Measurements from ENCODE around the gene MBNL3. TPM values are rescaled to one million over a fixed set of nuclear protein-coding genes. Genes with fewer than 3 reads are reported as not detected.
A peak's percentile ranks its signal among the peaks of the same experiment; 100 is the strongest.

Gene MBNL3
- total and polyA plus RNA-seq, 3 experiments from 2014 or later: 27.8 to 31.2 (median 31.1) TPM

DNA sequence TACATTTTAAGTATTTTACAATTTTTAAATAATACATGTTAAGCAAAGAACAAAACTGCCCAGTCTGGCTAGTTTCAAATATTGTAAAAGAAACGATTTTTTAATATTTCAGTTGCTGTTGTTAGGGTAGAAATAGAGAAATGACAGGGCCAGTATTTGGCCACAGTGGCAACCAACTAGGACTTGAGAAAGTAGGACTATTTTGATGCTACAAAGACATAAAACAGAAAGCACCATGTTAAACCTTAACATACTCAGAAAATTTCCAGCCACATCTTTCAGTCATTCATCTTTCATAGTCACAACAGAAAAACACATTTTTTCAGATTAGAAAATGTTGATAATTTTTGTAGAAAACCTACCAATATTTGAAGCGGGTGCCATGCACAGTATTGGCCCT, 104.5 kb downstream of the MBNL3 start:
- Histone ChIP-seq H3K27me3 (ENCODE audit: insufficient read depth, low read length, poor library complexity, severe bottlenecking) (no peaks in the 10 kb centered on the region), H3K27ac (ENCODE audit: low read depth, low read length) (no peak overlapping the region), H3K36me3 (ENCODE audit: insufficient read depth, low read length) (no peaks in the 10 kb centered on the region), H3K4me1 (ENCODE audit: insufficient read depth, low read length) (no peaks in the 10 kb centered on the region), H3K9me3 (ENCODE audit: low read length) (no peaks in the 10 kb centered on the region), H3K4me3 (ENCODE audit: low read length) (no peak overlapping the region)
- Mint-ChIP-seq H3K4me3 (no peak overlapping the region), H3K27ac (no peak overlapping the region), H3K36me3 (peaks cover 0 to 53% (median 0%) of the 10 kb centered on the region in 3 donors), H3K9me3 (no peaks in the 10 kb centered on the region), H3K4me1 (no peaks in the 10 kb centered on the region), H3K27me3 (peaks cover 0 to 2% of the 10 kb centered on the region in 2 donors)
- ChIA-PET POLR2A (no interaction called here), CTCF (no interaction called here)
- no peak for DNase-seq

DNA sequence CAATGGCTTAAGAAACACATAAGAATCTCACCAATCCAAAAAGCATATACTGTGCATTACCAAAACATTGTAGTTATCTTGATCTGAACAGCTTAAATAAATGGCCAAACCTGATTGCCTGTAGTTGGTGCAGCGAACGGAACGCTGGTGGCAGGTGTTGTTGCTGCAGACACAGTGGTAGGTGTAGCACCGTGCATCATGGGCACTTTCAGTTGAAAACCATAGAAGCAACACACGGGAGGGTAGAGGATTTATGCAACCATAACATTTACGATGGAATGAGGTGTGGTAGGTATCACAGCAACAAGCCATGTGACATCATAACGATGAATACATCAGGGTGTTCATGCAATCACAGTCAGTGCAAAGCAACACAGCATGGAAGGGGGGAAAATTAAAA, 106.8 kb downstream of the MBNL3 start:
- ChIA-PET CTCF (no interaction called here), POLR2A (no interaction called here)
- Histone ChIP-seq H3K36me3 (ENCODE audit: insufficient read depth, low read length) (no peaks in the 10 kb centered on the region), H3K9me3 (ENCODE audit: low read length) (no peaks in the 10 kb centered on the region), H3K27ac (ENCODE audit: low read depth, low read length) (no peak overlapping the region), H3K4me3 (ENCODE audit: low read length) (no peak overlapping the region), H3K27me3 (ENCODE audit: insufficient read depth, low read length, poor library complexity, severe bottlenecking) (no peaks in the 10 kb centered on the region), H3K4me1 (ENCODE audit: insufficient read depth, low read length) (no peaks in the 10 kb centered on the region)
- peaks cover 0 to 2% of the 10 kb centered on the region in 2 donors for H3K27me3 Mint-ChIP-seq
- no peak overlapping the region for H3K27ac Mint-ChIP-seq
- peaks cover 0 to 38% (median under 1%) of the 10 kb centered on the region in 3 donors for H3K36me3 Mint-ChIP-seq
- no peak for DNase-seq
- H3K9me3 Mint-ChIP-seq: no peaks in the 10 kb centered on the region
- no peaks in the 10 kb centered on the region for H3K4me1 Mint-ChIP-seq
- H3K4me3 Mint-ChIP-seq: no peak overlapping the region

DNA sequence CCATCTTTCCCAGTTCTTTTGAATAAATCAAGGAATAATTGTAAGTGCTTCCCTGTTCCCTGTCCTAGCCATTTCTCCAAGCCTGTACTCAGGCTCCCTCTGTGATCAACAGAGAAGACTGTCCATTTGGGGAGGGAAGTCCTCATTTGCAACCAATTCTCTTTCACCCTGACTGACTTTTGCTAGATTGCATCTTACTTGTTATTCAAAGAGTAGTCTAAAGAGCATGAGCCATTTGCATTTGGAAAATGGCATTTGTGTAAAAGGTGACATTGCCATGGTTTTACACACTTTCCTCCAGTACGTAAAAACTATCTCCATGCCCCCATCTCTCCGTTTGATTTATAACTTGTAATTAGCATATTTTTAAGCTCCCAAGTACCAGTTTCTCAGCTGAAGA, 110.6 kb downstream of the MBNL3 start:
- Mint-ChIP-seq H3K27ac (peak overlapping the region in 1 of 8 donors; percentile 33), H3K9me3 (no peaks in the 10 kb centered on the region), H3K36me3 (peaks cover 0 to 27% (median 3%) of the 10 kb centered on the region in 3 donors), H3K4me3 (no peak overlapping the region), H3K27me3 (peaks cover 0 to 2% of the 10 kb centered on the region in 2 donors), H3K4me1 (no peaks in the 10 kb centered on the region)
- Histone ChIP-seq H3K9me3 (ENCODE audit: low read length) (no peaks in the 10 kb centered on the region), H3K4me1 (ENCODE audit: insufficient read depth, low read length) (no peaks in the 10 kb centered on the region), H3K27me3 (ENCODE audit: insufficient read depth, low read length, poor library complexity, severe bottlenecking) (no peaks in the 10 kb centered on the region), H3K27ac (ENCODE audit: low read depth, low read length) (no peak overlapping the region), H3K4me3 (ENCODE audit: low read length) (no peak overlapping the region), H3K36me3 (ENCODE audit: insufficient read depth, low read length) (no peaks in the 10 kb centered on the region)
- ChIA-PET POLR2A (no interaction called here), CTCF (no interaction called here)
- DNase-seq: no peak

DNA sequence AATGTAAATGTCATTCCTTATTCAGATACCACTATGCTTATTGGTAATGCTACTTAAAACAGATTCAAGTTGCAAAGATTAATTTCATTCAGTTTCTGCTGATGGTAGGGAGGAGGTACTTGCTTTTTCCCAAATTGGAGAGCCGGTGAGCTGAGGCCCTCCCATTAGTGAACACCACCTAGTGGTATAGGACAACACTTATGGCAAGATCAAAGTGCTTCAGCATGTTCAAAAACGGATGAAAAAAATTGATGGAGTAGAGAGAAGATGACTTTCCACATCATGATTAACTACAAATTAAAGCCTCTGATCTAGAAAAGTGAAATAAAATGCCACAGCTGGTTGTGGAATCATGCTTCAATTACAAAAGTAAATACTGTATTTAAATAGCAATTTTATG, 112.9 kb downstream of the MBNL3 start:
- H3K36me3 Mint-ChIP-seq: peaks cover 0 to 11% (median 3%) of the 10 kb centered on the region in 3 donors
- no peaks in the 10 kb centered on the region for H3K36me3 ChIP-seq (ENCODE audit: insufficient read depth, low read length)
- DNase-seq: no peak

DNA sequence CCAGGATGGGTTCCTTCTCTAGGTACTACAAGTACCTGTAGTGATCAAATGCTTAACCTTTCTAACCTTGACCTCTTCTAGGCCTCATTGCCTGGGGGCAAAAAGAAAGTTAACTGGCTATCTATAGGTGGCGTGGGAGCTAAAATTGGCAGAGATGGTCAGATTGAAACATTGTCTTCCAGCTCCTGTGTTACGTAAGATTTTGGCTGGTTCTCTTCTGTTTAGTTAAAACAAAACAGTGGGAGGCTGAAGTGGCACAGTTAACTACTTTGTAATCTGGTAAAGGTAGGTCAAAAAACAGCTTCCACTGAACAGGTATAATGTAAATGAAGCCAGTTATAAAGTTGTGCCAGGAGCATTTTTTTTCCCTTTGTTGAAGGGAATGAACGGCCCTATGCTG, 115.2 kb downstream of the MBNL3 start:
- no peak overlapping the region for H3K27ac ChIP-seq (ENCODE audit: low read depth, low read length)
- H3K9me3 Mint-ChIP-seq: no peaks in the 10 kb centered on the region
- no peak overlapping the region for H3K4me3 Mint-ChIP-seq
- H3K4me1 ChIP-seq (ENCODE audit: insufficient read depth, low read length): no peaks in the 10 kb centered on the region
- no peak overlapping the region for H3K27ac Mint-ChIP-seq
- no peaks in the 10 kb centered on the region for H3K27me3 ChIP-seq (ENCODE audit: insufficient read depth, low read length, poor library complexity, severe bottlenecking)
- H3K36me3 Mint-ChIP-seq: peaks cover 0 to 3% (median 0%) of the 10 kb centered on the region in 3 donors
- POLR2A ChIA-PET: no interaction called here
- no peak for DNase-seq
- CTCF ChIA-PET: no interaction called here
- H3K36me3 ChIP-seq (ENCODE audit: insufficient read depth, low read length): no peaks in the 10 kb centered on the region
- H3K9me3 ChIP-seq (ENCODE audit: low read length): no peaks in the 10 kb centered on the region
- H3K4me3 ChIP-seq (ENCODE audit: low read length): no peak overlapping the region
- H3K27me3 Mint-ChIP-seq: no peaks in the 10 kb centered on the region
- H3K4me1 Mint-ChIP-seq: no peaks in the 10 kb centered on the region

More for the DNA sequence above, 112.9 kb downstream of the MBNL3 start:
- H3K27ac Mint-ChIP-seq: no peak overlapping the region
- no peak overlapping the region for H3K4me3 Mint-ChIP-seq
- peaks cover 0 to 1% of the 10 kb centered on the region in 2 donors for H3K27me3 Mint-ChIP-seq
- ChIA-PET CTCF (no interaction called here), POLR2A (no interaction called here)
- Histone ChIP-seq H3K27me3 (ENCODE audit: insufficient read depth, low read length, poor library complexity, severe bottlenecking) (no peaks in the 10 kb centered on the region), H3K4me3 (ENCODE audit: low read length) (no peak overlapping the region), H3K9me3 (ENCODE audit: low read length) (no peaks in the 10 kb centered on the region), H3K27ac (ENCODE audit: low read depth, low read length) (no peak overlapping the region), H3K4me1 (ENCODE audit: insufficient read depth, low read length) (no peaks in the 10 kb centered on the region)
- no peaks in the 10 kb centered on the region for H3K4me1 Mint-ChIP-seq
- H3K9me3 Mint-ChIP-seq: no peaks in the 10 kb centered on the region

DNA sequence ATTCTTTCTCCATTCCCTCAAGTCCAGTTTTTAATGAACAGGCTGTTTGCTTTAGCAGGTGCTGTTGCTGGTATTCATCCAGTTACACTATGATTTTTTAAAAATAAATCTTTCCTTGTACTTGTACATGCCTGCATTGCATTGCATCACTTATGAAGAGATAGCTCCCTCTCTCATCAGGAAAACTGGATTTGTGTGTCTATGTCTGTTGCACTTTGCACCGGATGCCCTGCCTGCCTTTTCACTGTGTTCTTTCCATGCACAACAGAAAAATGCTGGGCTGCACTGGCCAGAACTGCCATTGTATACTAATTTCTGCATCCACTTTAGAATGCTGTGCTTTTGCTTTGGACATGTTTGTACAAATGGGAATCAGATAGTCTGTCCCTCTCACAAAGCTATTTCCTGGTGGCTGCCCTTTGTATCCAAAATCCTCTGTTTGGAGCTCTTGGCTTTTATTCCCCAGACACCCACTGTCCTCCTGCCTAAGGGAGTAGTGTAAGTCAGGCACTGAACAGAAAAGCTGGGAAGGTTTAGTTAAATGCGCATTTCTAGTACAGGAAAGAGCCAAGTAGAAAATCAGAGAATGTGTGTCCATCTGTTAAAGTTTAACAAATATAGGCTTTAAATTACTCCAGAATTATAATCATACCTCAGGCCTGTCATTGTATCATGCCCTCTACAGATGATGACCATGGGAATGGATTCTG, 119.1 kb downstream of the MBNL3 start:
- POLR2A ChIA-PET: no interaction called here
- no peak overlapping the region for H3K27ac Mint-ChIP-seq
- no peaks in the 10 kb centered on the region for H3K9me3 Mint-ChIP-seq
- CTCF ChIA-PET: no interaction called here
- H3K4me3 Mint-ChIP-seq: no peak overlapping the region
- H3K27me3 Mint-ChIP-seq: no peaks in the 10 kb centered on the region
- no peak overlapping the region for H3K27ac ChIP-seq (ENCODE audit: low read depth, low read length)
- H3K4me3 ChIP-seq (ENCODE audit: low read length): no peak overlapping the region
- no peaks in the 10 kb centered on the region for H3K4me1 ChIP-seq (ENCODE audit: insufficient read depth, low read length)
- DNase-seq: no peak
- no peaks in the 10 kb centered on the region for H3K36me3 Mint-ChIP-seq
- peaks cover 0 to 4% (median 0%) of the 10 kb centered on the region in 3 donors for H3K4me1 Mint-ChIP-seq
- no peaks in the 10 kb centered on the region for H3K27me3 ChIP-seq (ENCODE audit: insufficient read depth, low read length, poor library complexity, severe bottlenecking)
- no peaks in the 10 kb centered on the region for H3K36me3 ChIP-seq (ENCODE audit: insufficient read depth, low read length)
- H3K9me3 ChIP-seq (ENCODE audit: low read length): no peaks in the 10 kb centered on the region

DNA sequence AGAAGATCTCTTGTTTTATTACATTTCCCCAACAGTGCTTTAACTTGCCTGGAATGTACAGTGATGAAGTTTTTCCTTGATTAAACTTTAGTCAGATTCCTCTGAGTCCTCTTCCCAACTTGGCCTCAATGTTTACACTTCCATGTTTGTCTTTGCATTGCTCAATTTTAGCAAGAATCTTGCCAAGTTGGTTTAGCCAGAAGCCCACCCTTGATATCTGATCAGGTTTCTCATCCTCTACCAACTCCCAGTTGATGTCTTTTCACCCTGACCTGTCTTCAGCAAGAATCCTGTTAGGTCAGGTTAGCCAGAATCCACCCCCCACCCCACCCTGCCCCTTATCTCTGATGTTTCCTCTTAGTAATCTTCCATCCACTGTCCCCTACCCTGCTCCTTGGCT, 120.9 kb downstream of the MBNL3 start:
- no peaks in the 10 kb centered on the region for H3K36me3 Mint-ChIP-seq
- Histone ChIP-seq H3K27ac (ENCODE audit: low read depth, low read length) (no peak overlapping the region), H3K4me1 (ENCODE audit: insufficient read depth, low read length) (no peaks in the 10 kb centered on the region), H3K27me3 (ENCODE audit: insufficient read depth, low read length, poor library complexity, severe bottlenecking) (no peaks in the 10 kb centered on the region), H3K36me3 (ENCODE audit: insufficient read depth, low read length) (no peaks in the 10 kb centered on the region), H3K9me3 (ENCODE audit: low read length) (no peaks in the 10 kb centered on the region), H3K4me3 (ENCODE audit: low read length) (no peak overlapping the region)
- H3K4me1 Mint-ChIP-seq: peaks cover 0 to 4% (median 0%) of the 10 kb centered on the region in 3 donors
- CTCF ChIA-PET: no interaction called here
- DNase-seq: no peak
- no peaks in the 10 kb centered on the region for H3K27me3 Mint-ChIP-seq
- H3K27ac Mint-ChIP-seq: no peak overlapping the region
- no peaks in the 10 kb centered on the region for H3K9me3 Mint-ChIP-seq
- H3K4me3 Mint-ChIP-seq: no peak overlapping the region
- POLR2A ChIA-PET: no interaction called here

DNA sequence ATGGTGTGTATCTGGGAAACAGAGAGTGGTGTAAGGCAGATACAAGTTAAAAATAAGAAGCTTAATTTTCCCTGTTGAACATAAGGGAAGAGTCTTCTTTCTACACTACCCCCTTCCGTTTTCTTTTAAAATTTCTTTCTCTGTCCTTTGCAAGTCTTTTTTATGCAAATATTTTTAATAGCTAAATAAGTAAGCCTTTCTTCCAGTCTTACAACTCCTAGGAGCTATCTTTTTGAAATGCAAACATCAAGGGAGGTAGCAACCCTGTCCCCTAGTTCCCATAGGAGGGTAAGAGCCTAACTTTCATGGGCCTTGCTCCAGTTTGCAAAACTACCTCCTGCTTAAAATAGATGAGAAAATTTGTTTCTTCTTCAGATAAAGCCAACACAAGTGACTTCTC, 121.5 kb downstream of the MBNL3 start:
- Histone ChIP-seq H3K36me3 (ENCODE audit: insufficient read depth, low read length) (no peaks in the 10 kb centered on the region), H3K4me1 (ENCODE audit: insufficient read depth, low read length) (no peaks in the 10 kb centered on the region), H3K27me3 (ENCODE audit: insufficient read depth, low read length, poor library complexity, severe bottlenecking) (no peaks in the 10 kb centered on the region), H3K4me3 (ENCODE audit: low read length) (no peak overlapping the region), H3K9me3 (ENCODE audit: low read length) (no peaks in the 10 kb centered on the region), H3K27ac (ENCODE audit: low read depth, low read length) (no peak overlapping the region)
- ChIA-PET POLR2A (no interaction called here), CTCF (no interaction called here)
- no peak for DNase-seq
- Mint-ChIP-seq H3K4me1 (peaks cover 0 to 4% (median 0%) of the 10 kb centered on the region in 3 donors), H3K9me3 (no peaks in the 10 kb centered on the region), H3K36me3 (peaks cover 0 to under 1% (median 0%) of the 10 kb centered on the region in 3 donors), H3K4me3 (no peak overlapping the region), H3K27ac (no peak overlapping the region), H3K27me3 (peaks cover 0 to 1% of the 10 kb centered on the region in 2 donors)
